ENCODE results near the gene PTPRM.

Gene PTPRM

DNA sequence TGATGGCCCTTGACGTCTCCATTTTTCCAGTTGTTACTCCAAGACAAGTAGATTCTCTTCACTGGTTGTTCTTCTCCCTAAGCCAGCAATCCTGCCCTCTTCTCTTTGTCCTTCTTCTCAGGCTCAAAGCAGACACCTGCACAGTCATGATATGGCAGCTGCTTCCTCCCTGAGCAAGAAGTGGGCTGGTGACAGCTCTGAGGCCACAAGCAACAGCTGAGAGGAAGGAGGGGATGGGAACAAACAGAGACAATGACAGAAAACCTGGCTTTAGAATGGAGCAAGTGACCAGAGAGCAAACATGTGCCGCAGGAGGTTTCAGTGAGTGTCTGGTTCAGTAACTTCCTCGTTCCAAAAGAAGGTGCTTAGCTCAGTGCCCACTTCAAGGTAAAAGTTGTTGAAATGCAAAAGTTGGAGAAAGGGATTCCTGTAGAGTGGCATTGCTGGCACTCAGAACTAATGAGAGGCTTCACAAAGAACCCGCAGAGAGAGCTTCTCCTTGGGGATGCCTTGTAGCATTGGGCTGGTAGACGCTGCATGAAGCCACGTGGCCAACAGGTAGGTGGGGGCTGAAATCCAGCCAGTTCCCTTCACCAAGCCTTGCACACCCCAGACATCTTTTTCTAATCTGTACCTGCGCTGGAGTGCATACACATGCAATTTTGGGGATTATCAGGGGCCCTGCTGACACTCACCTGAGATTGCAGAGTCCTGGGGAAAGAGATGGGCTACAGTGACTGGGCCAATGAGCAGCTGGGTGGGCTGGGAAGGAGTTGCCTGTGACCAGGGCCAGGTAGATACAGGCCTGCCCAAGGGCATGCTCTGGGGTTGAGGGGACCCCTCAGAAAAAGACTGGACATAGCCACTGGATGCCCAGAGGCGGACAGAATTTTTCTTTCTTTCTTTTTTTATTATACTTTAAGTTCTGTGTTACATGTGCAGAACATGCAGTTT is 888.8 kb downstream of the PTPRM start:
- DNase-seq: no peak
